IPS-18c (cell line): ENCODE results near the gene AFTPH.

Source experiments
- H3K4me3 ChIP-seq: 2 replicates; pipeline ENCODE4 v1.7.0; 2013; ENCODE audit warnings: low read depth, mild to moderate bottlenecking, low read length, moderate library complexity; ENCODE audit not compliant: insufficient read depth
- H3K9me3 ChIP-seq: one replicate; pipeline ENCODE4 v1.6.1; 2013; ENCODE audit warnings: mild to moderate bottlenecking, low read length, moderate library complexity; ENCODE audit not compliant: control insufficient read depth, insufficient read depth

The AFTPH gene

DNA sequence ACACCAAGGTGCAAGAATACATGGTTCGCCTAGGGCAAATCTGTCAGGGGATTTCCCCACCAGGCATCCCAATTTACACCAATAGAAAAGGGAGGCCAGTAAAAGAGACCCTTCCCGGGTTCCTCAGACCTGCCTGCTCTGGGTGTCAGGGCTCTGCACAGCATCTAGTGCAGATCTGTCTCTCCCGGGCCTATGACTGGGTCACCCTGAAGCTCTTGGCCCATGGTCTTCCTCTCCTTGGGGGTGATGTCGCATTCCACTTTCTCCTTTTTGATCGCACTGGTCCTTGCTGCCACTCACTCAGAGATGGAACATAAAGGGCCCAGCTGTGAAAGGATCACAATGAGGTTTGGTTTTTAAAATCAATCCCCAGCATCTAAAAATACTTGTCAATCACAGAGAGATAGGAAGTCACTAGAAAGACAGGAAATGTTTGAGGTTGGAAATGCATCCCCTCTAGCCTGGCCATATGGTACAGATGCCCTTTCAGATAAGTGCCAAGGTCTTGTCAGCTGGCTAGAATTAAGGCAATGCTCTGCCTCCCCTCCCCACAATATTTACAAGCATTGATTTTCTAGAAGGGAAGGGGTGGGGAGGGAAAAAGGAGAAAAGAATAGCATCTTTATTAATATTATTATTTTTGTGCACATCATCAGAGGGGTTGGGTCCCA is 34.9 kb upstream of the AFTPH start:
- no peaks in the 10 kb centered on the region for H3K9me3 ChIP-seq
- no peak overlapping the region for H3K4me3 ChIP-seq

- no peaks in the 10 kb centered on the region for H3K9me3 ChIP-seq
- H3K4me3 ChIP-seq = no peak overlapping the region
Measured at GRCh38 chr2:64491426-64491825, 32.7 kb upstream of the AFTPH start.

- H3K9me3 ChIP-seq = no peaks in the 10 kb centered on the region
- no peak overlapping the region for H3K4me3 ChIP-seq
Measured at GRCh38 chr2:64492272-64492671, 31.9 kb upstream of the AFTPH start.

GRCh38 chr2:64492821-64493220 is 31.3 kb upstream of the AFTPH start:
- no peak overlapping the region for H3K4me3 ChIP-seq
- H3K9me3 ChIP-seq = no peaks in the 10 kb centered on the region

DNA sequence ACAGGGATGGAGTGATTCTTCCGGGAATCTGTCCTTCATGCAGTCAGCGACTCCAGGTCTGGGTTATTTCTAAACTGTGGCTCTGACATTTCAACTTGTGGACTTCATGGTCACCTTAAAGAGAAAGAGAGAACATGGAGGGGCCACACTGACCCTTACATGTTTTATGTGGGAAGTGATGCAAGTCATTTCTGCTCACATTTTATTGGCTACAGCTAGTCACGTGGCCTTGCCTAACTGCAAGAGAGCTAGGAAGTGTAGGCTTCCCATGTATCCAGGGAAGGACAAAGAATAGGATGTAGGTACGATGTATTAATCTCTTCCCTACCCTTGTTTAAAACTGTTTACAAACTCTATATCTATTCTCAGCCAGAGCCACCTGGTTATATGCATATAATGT is 30.3 kb upstream of the AFTPH start:
- H3K9me3 ChIP-seq = no peaks in the 10 kb centered on the region

GRCh38 chr2:64498438-64498837 is 25.7 kb upstream of the AFTPH start:
- Histone ChIP-seq H3K9me3 (no peaks in the 10 kb centered on the region), H3K4me3 (no peak overlapping the region)

More for the DNA sequence above, 30.3 kb upstream of the AFTPH start:
- no peak overlapping the region for H3K4me3 ChIP-seq

DNA sequence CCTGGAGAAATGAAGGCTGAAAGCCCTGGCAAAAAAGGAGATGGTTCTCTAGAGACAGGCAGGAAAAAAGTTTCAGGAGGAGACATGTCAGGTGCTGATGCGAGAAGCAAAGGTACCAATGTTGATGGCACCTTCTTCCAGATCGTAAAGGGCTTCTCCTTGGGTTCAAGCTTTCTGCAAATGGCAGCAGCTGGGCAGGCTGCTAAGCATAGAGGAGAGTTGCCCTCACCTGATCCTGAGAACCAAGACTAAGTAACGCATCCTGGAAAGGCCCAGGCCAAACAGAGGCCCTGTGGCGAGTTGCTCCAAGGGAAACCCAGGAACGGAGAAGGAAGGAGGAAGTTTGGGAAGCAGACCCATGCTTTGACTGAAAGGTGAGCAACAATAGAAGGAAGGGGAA is 23.6 kb upstream of the AFTPH start:
- H3K4me3 ChIP-seq = no peak overlapping the region
- no peaks in the 10 kb centered on the region for H3K9me3 ChIP-seq

DNA sequence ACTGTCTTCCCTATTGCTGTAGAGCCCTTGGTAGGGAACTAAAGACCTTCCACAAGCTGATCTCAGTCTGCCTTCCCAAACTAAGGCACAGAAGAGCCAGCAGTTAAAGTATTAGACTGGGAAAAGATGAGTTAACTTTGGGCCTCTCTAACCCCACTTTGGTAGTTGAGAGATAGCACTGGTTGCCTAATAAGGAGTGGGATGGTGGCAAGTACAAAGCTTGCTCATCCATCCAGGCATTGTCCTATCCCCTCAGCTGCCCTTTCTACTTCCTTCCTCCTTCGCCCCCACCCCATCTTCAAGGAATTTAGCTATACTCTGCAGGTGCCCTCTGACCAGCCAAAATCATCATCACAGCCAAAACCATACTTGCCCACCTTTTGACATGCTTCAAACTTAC is 22.2 kb upstream of the AFTPH start:
- H3K4me3 ChIP-seq = no peak overlapping the region

DNA sequence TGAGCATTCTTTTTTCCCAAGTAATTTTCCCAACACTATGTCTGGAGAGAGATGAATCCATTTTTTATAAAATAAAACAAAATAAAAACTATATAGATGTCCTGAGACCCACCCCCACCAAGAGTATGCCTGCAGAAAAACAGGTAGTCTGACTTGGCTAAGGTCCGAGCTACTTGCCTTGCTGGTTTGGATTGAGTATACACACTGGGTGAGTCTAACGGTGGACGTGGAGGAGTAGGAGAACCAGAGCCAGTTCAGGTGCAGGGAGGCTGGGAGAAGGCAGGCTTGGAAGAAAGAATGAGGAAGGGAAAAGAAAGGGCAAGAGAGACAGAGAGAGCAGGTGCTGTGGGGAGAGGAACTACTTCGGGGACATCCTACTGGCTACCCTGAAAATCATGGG is 21.3 kb upstream of the AFTPH start:
- Histone ChIP-seq H3K9me3 (no peaks in the 10 kb centered on the region), H3K4me3 (no peak overlapping the region)

More for the DNA sequence above, 22.2 kb upstream of the AFTPH start:
- H3K9me3 ChIP-seq = no peaks in the 10 kb centered on the region

GRCh38 chr2:64504774-64505720 is 19.1 kb upstream of the AFTPH start:
- Histone ChIP-seq H3K4me3 (no peak overlapping the region), H3K9me3 (no peaks in the 10 kb centered on the region)

- Histone ChIP-seq H3K4me3 (no peak overlapping the region), H3K9me3 (no peaks in the 10 kb centered on the region)
Measured at GRCh38 chr2:64506686-64507085, 17.4 kb upstream of the AFTPH start.

DNA sequence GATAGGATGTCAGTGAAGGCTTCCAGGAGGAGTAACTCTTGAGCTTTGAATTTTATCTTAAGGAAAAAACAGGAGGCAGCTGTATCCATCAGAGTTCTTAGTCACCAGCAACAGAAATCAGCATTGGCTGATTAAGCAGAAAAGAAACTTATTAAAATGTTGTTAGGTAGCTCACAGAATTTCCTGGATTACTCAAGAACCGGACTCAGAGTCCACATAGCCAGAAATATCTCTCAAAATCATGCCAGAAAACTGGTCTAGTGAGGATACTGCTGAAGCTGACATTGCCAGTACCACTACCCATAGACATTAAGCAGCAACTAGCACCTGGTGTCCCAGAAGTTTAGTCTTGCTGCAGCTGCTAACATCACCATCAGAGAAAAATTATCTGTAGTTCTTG is 10.1 kb upstream of the AFTPH start:
- no peak overlapping the region for H3K4me3 ChIP-seq
- no peaks in the 10 kb centered on the region for H3K9me3 ChIP-seq

DNA sequence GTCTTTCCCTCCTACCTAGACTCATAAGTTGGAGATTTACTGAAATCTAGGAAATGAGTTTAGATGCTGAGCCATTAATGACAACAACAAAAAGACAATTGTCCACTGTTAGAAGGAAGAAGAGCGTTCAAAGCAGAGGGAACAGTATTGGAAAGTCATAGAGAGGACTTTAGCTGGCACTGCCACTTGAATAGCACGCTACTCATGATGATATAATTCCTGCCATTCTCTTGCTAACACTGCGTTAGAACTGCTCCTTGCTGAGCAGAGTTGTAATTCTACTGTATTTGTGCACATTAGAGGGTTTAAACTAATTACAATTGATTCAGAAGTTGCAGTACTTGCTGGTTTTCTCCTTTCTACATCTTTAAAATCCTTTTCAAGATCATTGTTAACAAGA is 9.0 kb upstream of the AFTPH start:
- Histone ChIP-seq H3K9me3 (no peaks in the 10 kb centered on the region), H3K4me3 (no peak overlapping the region)

GRCh38 chr2:64516651-64517510 is 7.2 kb upstream of the AFTPH start:
- Histone ChIP-seq H3K4me3 (no peak overlapping the region; the same call in 1 of the 2 replicates), H3K9me3 (no peaks in the 10 kb centered on the region)

- Histone ChIP-seq H3K4me3 (no peak overlapping the region), H3K9me3 (no peaks in the 10 kb centered on the region)
Measured at GRCh38 chr2:64517511-64517884, 6.6 kb upstream of the AFTPH start.

GRCh38 chr2:64522843-64523428 is 1.2 kb upstream of the AFTPH start:
- Histone ChIP-seq H3K4me3 (peak overlapping the region; percentile 91), H3K9me3 (no peaks in the 10 kb centered on the region)

- H3K9me3 ChIP-seq = no peaks in the 10 kb centered on the region
- peak overlapping the region; percentile 91 for H3K4me3 ChIP-seq
Measured at GRCh38 chr2:64524604-64525316, 632 bp downstream of the AFTPH start.
